Measurements from ENCODE around the gene RARA. TPM values are rescaled to one million over a fixed set of nuclear protein-coding genes. Genes with fewer than 3 reads are reported as not detected.

RARA gene
- total and polyA plus RNA-seq, 2 of the 4 experiments (the other 2 are of a cell fraction), result 9.0 to 12.7 TPM

GRCh38 chr17:40366076-40366860 is 57.3 kb downstream of the RARA start:
- CTCF ChIA-PET, result interaction anchor here (1.9 kb wide), 1 partner anchor 167 kb away, joined by 9 read pairs; no protein-coding TSS in a partner anchor
- intact Hi-C loops (cut with micrococcal nuclease), result loop anchor here (10.0 kb wide), 1 partner anchor 429 kb away; the partner anchor contains the start of gene KRT28

More at GRCh38 chr17:40366076-40366860, 57.3 kb downstream of the RARA start:
- H2AFZ ChIP-seq (replicated peaks; ENCODE audit: low read length, poor library complexity), result no peak overlapping the region
- no peak overlapping the region for H3K9ac ChIP-seq (ENCODE audit: low read depth, low read length)
- H3K36me3 ChIP-seq (ENCODE audit: control insufficient read depth, insufficient read depth, low read length), result no peaks in the 10 kb centered on the region
- POLR2A ChIA-PET (ENCODE audit: unreplicated experiment), result interaction anchor here (0.6 kb wide), 1 partner anchor 120 kb away, joined by 3 read pairs; no protein-coding TSS in a partner anchor
- H4K8ac ChIP-seq (ENCODE audit: low read depth in 2 of 2, low read length in 2 of 2), result no peak overlapping the region
- in situ Hi-C loops (cut with MboI; ENCODE audit: low sequenced_read_pairs) (loop anchor here (25.0 kb wide), 2 partner anchors 421 to 1296 kb away; partner anchors contain the start of genes KRT27 and KRT28), dilution Hi-C loops (cut with HindIII; ENCODE audit: low sequenced_read_pairs, unreplicated experiment) (no loop called here)
- H3K27ac ChIP-seq (ENCODE audit: insufficient read depth, low read length), result no peak overlapping the region
- H2BK5ac ChIP-seq (ENCODE audit: low read depth, low read length, poor library complexity, severe bottlenecking), result no peak overlapping the region
- peaks cover 0 to 7% of the 10 kb centered on the region in 2 experiments; a peak in 1 of 4 replicates for H3K79me1 ChIP-seq (ENCODE audit: low read depth in 1 of 2, low read length in 2 of 2)
- H3K4me2 ChIP-seq (ENCODE audit: low read depth, low read length), result no peak overlapping the region
- 96% methylated on average over 6 of the region's 18 CpGs; no CpG with 5 or more reads in 1 of the 2 experiments for WGBS, 2 experiments (ENCODE audit: extremely low coverage in 2 of 2, insufficient read length in 1 of 2)
- H4K20me1 ChIP-seq (ENCODE audit: insufficient read depth, low read length), result no peaks in the 10 kb centered on the region
- H2AK5ac ChIP-seq (ENCODE audit: low read depth, low read length), result no peak overlapping the region
- no peak overlapping the region for H3K23ac ChIP-seq (ENCODE audit: low read depth, low read length)
- H3K18ac ChIP-seq (ENCODE audit: low read depth, low read length), result no peak overlapping the region
- no peak overlapping the region for H4K5ac ChIP-seq (ENCODE audit: low read depth, low read length)
- DNase-seq (no peak), ATAC-seq (ENCODE audit: low read depth) (no peak)
- no peak overlapping the region for H2BK20ac ChIP-seq (ENCODE audit: low read depth, low read length)
- H3K14ac ChIP-seq (replicated peaks; ENCODE audit: low read depth, low read length), result no peak overlapping the region
- H4K91ac ChIP-seq (ENCODE audit: insufficient read depth, low read depth, low read length), result no peak overlapping the region
- H3K9me3 ChIP-seq (ENCODE audit: control insufficient read depth, insufficient read depth, low read length), result no peaks in the 10 kb centered on the region
- no peak for TF ChIP-seq CHD1 (IDR thresholded peaks at IDR 0.05; ENCODE audit: low read depth, low read length)
- TF ChIP-seq ELK1 (IDR thresholded peaks at IDR 0.05; ENCODE audit: borderline replicate concordance, low read depth, low read length), result no peak
- TF ChIP-seq MAZ (IDR thresholded peaks at IDR 0.05; ENCODE audit: borderline replicate concordance, low read depth, low read length), result no peak
- no peak for TF ChIP-seq RFX5 (IDR thresholded peaks at IDR 0.05; ENCODE audit: low read depth, low read length)
- TF ChIP-seq MXI1 (IDR thresholded peaks at IDR 0.05; ENCODE audit: borderline replicate concordance, low read depth, low read length), result no peak
- no TSS peak for BruUV-seq (replicated peaks)
- no peak overlapping the region for H2BK15ac ChIP-seq (ENCODE audit: low read depth, low read length)
- H3K4me3 ChIP-seq (ENCODE audit: insufficient read depth, low read depth, low read length), result no peak overlapping the region
- H2BK120ac ChIP-seq (ENCODE audit: low read depth, low read length), result no peak overlapping the region
- H2AK9ac ChIP-seq (replicated peaks; ENCODE audit: low read depth, low read length, poor library complexity), result no peak overlapping the region
- no peak overlapping the region for H3K4ac ChIP-seq (ENCODE audit: low read depth, low read length)
- no peaks in the 10 kb centered on the region for H3K27me3 ChIP-seq (ENCODE audit: control insufficient read depth, insufficient read depth, low read length)
- H3K4me1 ChIP-seq (ENCODE audit: control insufficient read depth, insufficient read depth, low read length), result peaks cover 4% of the 10 kb centered on the region; the same call in 1 of the 2 replicates
- no peaks in the 10 kb centered on the region; the same call in 1 of the 2 replicates for H3K9me1 ChIP-seq (ENCODE audit: insufficient read depth, low read length)
- H3K56ac ChIP-seq (ENCODE audit: extremely low read depth, insufficient read depth, low read length), result no peak overlapping the region; the same call in 1 of the 2 replicates

All from IMR-90 (cell line).